Panc1 (cell line): ENCODE results near the gene SREK1IP1. TPM values are rescaled to one million over a fixed set of nuclear protein-coding genes. Genes with fewer than 3 reads are reported as not detected.

Source experiments
- ATAC-seq: fragments of 200-7000 bp; cut with Tn5 transposase; 2 replicates; pipeline ENCODE4 v1.9.1; 2020; ENCODE audit warnings: mild to moderate bottlenecking, moderate library complexity
- BruUV-seq: library from RNA; stranded (reverse); fragments of 400-500 nt; replicated peaks from 2 replicates; lab custom pipeline; 2021; lab: Mats Ljungman, UMichigan
- CTCF ChIA-PET: fragments of 300-600 bp; sonication (Branson Sonifier 250); formaldehyde crosslinking; loops from one replicate; lab custom pipeline; 2022; ENCODE audit warnings: antibody characterized with exemption; lab: Charles Lee
- POLR2A ChIA-PET: fragments of 300-600 bp; sonication (Branson Sonifier 250); formaldehyde crosslinking; loops from one replicate; lab custom pipeline; 2022; ENCODE audit warnings: antibody characterized with exemption; lab: Charles Lee
- DNase-seq: peaks from one replicate; pipeline ENCODE4 v3.0.0-alpha.2; 2010; ENCODE audit warnings: low read depth, low spot score
- H3K27ac ChIP-seq: 2 replicates; pipeline ENCODE4 v1.5.1; 2011; ENCODE audit warnings: mild to moderate bottlenecking, low read length, inconsistent platforms
- H3K27me3 ChIP-seq: fragments of 200-500 bp; sonication (Bioruptor generic); 2 replicates; pipeline ENCODE4 v1.6.0; 2014; ENCODE audit warnings: low read length, inconsistent platforms; ENCODE audit not compliant: control insufficient read depth, insufficient read depth
- H3K36me3 ChIP-seq: fragments of 200-500 bp; sonication (Bioruptor generic); 2 replicates; pipeline ENCODE4 v1.5.1; 2014; ENCODE audit warnings: inconsistent platforms, mild to moderate bottlenecking, low read length, moderate library complexity; ENCODE audit not compliant: control insufficient read depth, insufficient read depth
- H3K4me1 ChIP-seq: 2 replicates; pipeline ENCODE4 v1.5.1; 2011; ENCODE audit warnings: inconsistent platforms, mild to moderate bottlenecking, low read length, moderate library complexity; ENCODE audit not compliant: control insufficient read depth, insufficient read depth
- H3K4me3 ChIP-seq, 2 experiments: 2 replicates each; pipeline ENCODE4 v1.5.1; 2011 to 2012; ENCODE audit warnings: low read depth in 2 of 2, low read length in 2 of 2, mild to moderate bottlenecking in 2 of 2, inconsistent platforms in 1 of 2, moderate library complexity in 1 of 2
- H3K9me3 ChIP-seq: fragments of 200-500 bp; sonication (Bioruptor generic); 2 replicates; pipeline ENCODE4 v1.5.1; 2014; ENCODE audit warnings: low read depth, mild to moderate bottlenecking, inconsistent platforms, low read length, moderate library complexity; ENCODE audit not compliant: control insufficient read depth, insufficient read depth
- CTCF ChIP-seq: fragments of 450-650 bp; IDR thresholded peaks from 2 replicates; pipeline ENCODE4 v1.5.1; 2017; ENCODE audit warnings: mild to moderate bottlenecking
- POLR2AphosphoS5 ChIP-seq: IDR thresholded peaks from 2 replicates; pipeline ENCODE4 v1.6.1; 2012; ENCODE audit warnings: mild to moderate bottlenecking, low read depth, low read length, moderate library complexity
- REST ChIP-seq, 2 experiments: IDR thresholded peaks; 2 replicates each; pipeline ENCODE4 v1.6.1; 2011 to 2012; ENCODE audit warnings: low read depth in 2 of 2, control low read depth in 1 of 2, low read length in 1 of 2, mild to moderate bottlenecking in 1 of 2, moderate library complexity in 1 of 2; ENCODE audit not compliant: insufficient read depth in 1 of 2
- SIN3A ChIP-seq: IDR thresholded peaks from 2 replicates; pipeline ENCODE4 v1.6.1; 2012; ENCODE audit warnings: low read depth, mild to moderate bottlenecking, low read length, moderate library complexity, borderline replicate concordance; ENCODE audit not compliant: insufficient read depth
- TCF7L2 ChIP-seq: IDR thresholded peaks from 2 replicates; pipeline ENCODE4 v1.6.1; 2011; ENCODE audit warnings: mild to moderate bottlenecking, low read depth, low read length, inconsistent platforms
- in situ Hi-C: cut with HindIII; loops from 2 replicates; pipeline ENCODE4 v1.10.0; 2016; ENCODE audit warnings: low sequenced_read_pairs, low pct_unique_long_range_greater_than_20kb
- intact Hi-C: fragments of 100-400 bp; cut with micrococcal nuclease; formaldehyde crosslinking; loops from one replicate; pipeline ENCODE4 v1.10.0; 2022; ENCODE audit not compliant: unreplicated experiment
- total RNA-seq: library from RNA; stranded (reverse); gene quantifications from one replicate; pipeline ENCODE4 v1.2.1, GENCODE V29; 2021; ENCODE audit not compliant: unreplicated experiment

SREK1IP1 gene
- total RNA-seq, 1 experiment from 2014 or later, result 13.3 TPM

DNA sequence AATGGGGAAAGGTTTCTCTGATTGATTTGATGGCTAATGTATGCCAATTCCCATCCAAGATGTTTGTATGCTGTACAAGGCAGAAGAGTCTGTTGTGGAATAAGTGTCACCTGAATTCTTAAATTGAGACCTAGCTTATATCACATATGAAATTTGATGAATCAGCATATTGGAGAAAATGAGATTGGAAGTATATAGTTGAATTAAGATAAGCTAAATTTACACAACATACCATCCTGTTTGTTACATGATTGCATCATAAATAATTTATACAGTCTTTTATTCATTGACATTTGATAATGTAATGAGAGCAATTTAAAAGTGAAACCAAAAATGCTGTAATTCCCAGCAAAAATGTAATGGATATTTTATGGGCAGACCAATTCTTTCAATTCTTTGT, 1.4 kb upstream of the SREK1IP1 start:
- H3K4me3 ChIP-seq, result peak overlapping the region; percentile 100
- peak overlapping the region; percentile 100 for H3K27ac ChIP-seq
- TF ChIP-seq SIN3A (no peak), CTCF (no peak), REST (IDR thresholded peaks at IDR 0.05; ENCODE audit: insufficient read depth in 1 of 2, low read depth in 2 of 2, low read length in 1 of 2) (no peak), TCF7L2 (no peak), POLR2AphosphoS5 (no peak)
- no peaks in the 10 kb centered on the region for H3K27me3 ChIP-seq
- CTCF ChIA-PET, result no interaction called here
- peaks cover 15% of the 10 kb centered on the region for H3K4me1 ChIP-seq
- ATAC-seq, result no peak
- no peaks in the 10 kb centered on the region for H3K9me3 ChIP-seq
- intact Hi-C loops (no loop called here), in situ Hi-C loops (no loop called here)
- peaks cover 5% of the 10 kb centered on the region for H3K36me3 ChIP-seq
- BruUV-seq, result no TSS peak
- no peak for DNase-seq
- POLR2A ChIA-PET, result no interaction called here

DNA sequence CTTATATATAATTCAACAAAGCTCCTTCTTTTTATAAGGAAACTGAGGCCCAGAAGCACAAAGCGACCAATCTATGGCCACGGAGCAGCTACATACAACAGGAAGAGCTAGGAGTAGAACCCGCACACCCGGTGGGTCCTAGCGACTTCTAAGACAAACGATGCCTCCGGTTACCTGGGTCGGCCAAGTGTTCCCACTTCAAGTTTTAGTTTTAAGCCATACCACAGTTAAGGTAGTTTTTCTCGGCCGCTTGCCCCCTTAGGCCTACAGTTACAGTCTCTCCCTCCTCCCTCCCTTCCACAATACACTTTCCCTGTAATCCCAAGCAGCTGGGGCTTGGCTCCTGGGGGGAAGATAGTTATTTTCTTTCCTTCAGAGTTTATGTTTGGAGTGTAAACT, 533 bp downstream of the SREK1IP1 start:
- BruUV-seq, result no TSS peak
- Histone ChIP-seq H3K4me3 (peak overlapping the region; percentile 100), H3K4me1 (peaks cover 15% of the 10 kb centered on the region), H3K9me3 (no peaks in the 10 kb centered on the region), H3K27ac (peak overlapping the region; percentile 100), H3K36me3 (peaks cover 8% of the 10 kb centered on the region), H3K27me3 (no peaks in the 10 kb centered on the region)
- TF ChIP-seq CTCF, result no peak
- TF ChIP-seq TCF7L2, result no peak
- no peak for DNase-seq
- peak; percentile 32 for ATAC-seq
- in situ Hi-C loops (no loop called here), intact Hi-C loops (no loop called here)
- POLR2A ChIA-PET, result no interaction called here
- CTCF ChIA-PET, result interaction anchor here (0.6 kb wide), 1 partner anchor 155 kb away, joined by 3 read pairs; no protein-coding TSS in a partner anchor
